CD14-positive monocyte (primary cell): ENCODE measurements around the gene HCFC2. TPM values are rescaled to one million over a fixed set of nuclear protein-coding genes. Genes with fewer than 3 reads are reported as not detected.

ENCODE experiments used
- DNase-seq, 3 donors: peaks; one replicate each; pipeline ENCODE4 v3.0.0-alpha.2; 2011 to 2022
- H2AFZ ChIP-seq: 2 replicates; pipeline ENCODE4 v1.6.0; 2012; ENCODE audit warnings: mild to moderate bottlenecking, low read depth, low read length, inconsistent platforms; ENCODE audit not compliant: insufficient read depth, poor library complexity, severe bottlenecking
- H3K27ac ChIP-seq, 2 donors: 1 replicate in 1 of 2; 2 replicates in 1 of 2; pipeline ENCODE4 v1.5.1; 2012 to 2013; ENCODE audit warnings: low read length in 2 of 2, control low read depth in 1 of 2, inconsistent platforms in 1 of 2, low read depth in 1 of 2, mild to moderate bottlenecking in 1 of 2
- H3K27me3 ChIP-seq, 2 donors: one replicate each; pipeline versions ENCODE4 v1.6.0 to v1.6.1; 2011 to 2013; ENCODE audit warnings: low read length in 2 of 2; ENCODE audit not compliant: control insufficient read depth in 2 of 2, insufficient read depth in 2 of 2
- H3K36me3 ChIP-seq, 2 donors: replicated peaks in 1 of 2; 1 replicate in 1 of 2; 2 replicates in 1 of 2; pipeline versions ENCODE4 v1.5.1 to v1.6.1; 2012 to 2013; ENCODE audit warnings: low read length in 2 of 2, control low read depth in 1 of 2, inconsistent platforms in 1 of 2, mild to moderate bottlenecking in 1 of 2; ENCODE audit not compliant: insufficient read depth in 2 of 2, control insufficient read depth in 1 of 2
- H3K4me1 ChIP-seq, 2 donors: 1 replicate in 1 of 2; 2 replicates in 1 of 2; pipeline versions ENCODE4 v1.5.1 to v1.6.1; 2012 to 2013; ENCODE audit warnings: low read length in 2 of 2, control low read depth in 1 of 2, inconsistent platforms in 1 of 2, mild to moderate bottlenecking in 1 of 2, moderate library complexity in 1 of 2; ENCODE audit not compliant: insufficient read depth in 2 of 2, control insufficient read depth in 1 of 2
- H3K4me2 ChIP-seq: replicated peaks from 2 replicates; pipeline ENCODE3; 2012; ENCODE audit warnings: low read length, moderate library complexity, mild to moderate bottlenecking; ENCODE audit not compliant: poor library complexity, severe bottlenecking; ENCODE audit errors: extremely low read depth
- H3K4me3 ChIP-seq, 3 experiments: fragments of 200-600 bp in 1 of 3; sonication (generic) in 1 of 3; replicated peaks in 1 of 3; 1 replicate in 2 of 3; 2 replicates in 1 of 3; pipeline ENCODE4 v1.5.1; 2011 to 2013; ENCODE audit warnings: low read length in 3 of 3, mild to moderate bottlenecking in 3 of 3, control low read depth in 2 of 3, low read depth in 2 of 3, inconsistent platforms in 1 of 3, moderate library complexity in 1 of 3
- H3K79me2 ChIP-seq: 2 replicates; pipeline ENCODE4 v1.6.0; 2012; ENCODE audit warnings: mild to moderate bottlenecking, control low read depth, inconsistent platforms, low read length, moderate library complexity; ENCODE audit not compliant: insufficient read depth
- H3K9ac ChIP-seq: 2 replicates; pipeline ENCODE4 v1.6.0; 2017; ENCODE audit warnings: low read length, mild to moderate bottlenecking; ENCODE audit not compliant: insufficient read depth, poor library complexity, severe bottlenecking
- H3K9me3 ChIP-seq, 2 donors: replicated peaks in 1 of 2; 1 replicate in 1 of 2; 2 replicates in 1 of 2; pipeline versions ENCODE4 v1.5.1 to v1.6.1; 2012 to 2013; ENCODE audit warnings: low read length in 2 of 2, control low read depth in 1 of 2; ENCODE audit not compliant: control insufficient read depth in 1 of 2, insufficient read depth in 1 of 2
- H4K20me1 ChIP-seq: 2 replicates; pipeline ENCODE4 v1.6.0; 2012; ENCODE audit warnings: mild to moderate bottlenecking, low read length, control low read depth, moderate library complexity; ENCODE audit not compliant: insufficient read depth
- H3K27ac Mint-ChIP-seq, 7 donors: one replicate each; pipeline ENCODE4 v1.8.0; 2020; ENCODE audit warnings: mild to moderate bottlenecking in 7 of 7, mixed read lengths in 7 of 7, moderate library complexity in 6 of 7, inconsistent platforms in 2 of 7
- H3K27me3 Mint-ChIP-seq, 3 donors: one replicate each; pipeline ENCODE4 v1.8.0; 2021 to 2022; ENCODE audit warnings: low read depth in 3 of 3, mild to moderate bottlenecking in 3 of 3, mixed read lengths in 3 of 3, moderate library complexity in 3 of 3, inconsistent platforms in 1 of 3
- H3K36me3 Mint-ChIP-seq, 2 donors: one replicate each; pipeline ENCODE4 v1.8.0; 2020; ENCODE audit warnings: mixed read lengths in 2 of 2, inconsistent platforms in 1 of 2, mild to moderate bottlenecking in 1 of 2
- H3K4me1 Mint-ChIP-seq: one replicate; pipeline ENCODE4 v1.8.0; 2020; ENCODE audit warnings: mild to moderate bottlenecking, mixed read lengths
- H3K4me3 Mint-ChIP-seq, 2 donors: one replicate each; pipeline ENCODE4 v1.8.0; 2020; ENCODE audit warnings: mild to moderate bottlenecking in 2 of 2, mixed read lengths in 2 of 2, moderate library complexity in 1 of 2
- H3K9me3 Mint-ChIP-seq, 7 donors: one replicate each; pipeline ENCODE4 v1.8.0; 2020 to 2022; ENCODE audit warnings: mixed read lengths in 7 of 7, mild to moderate bottlenecking in 6 of 7, moderate library complexity in 6 of 7, inconsistent platforms in 2 of 7
- CTCF ChIP-seq: fragments of 200-600 bp; IDR thresholded peaks from one replicate; pipeline ENCODE4 v1.8.0; 2022; ENCODE audit warnings: antibody characterized with exemption, mild to moderate bottlenecking
- WGBS: methylation state at CpG from one replicate; pipeline ENCODE4 v1.1.5; 2013; ENCODE audit warnings: missing lambda C conversion rate; ENCODE audit not compliant: insufficient coverage; 5-methylcytosine and 5-hydroxymethylcytosine counted together
- intact Hi-C, 2 donors: fragments of 100-400 bp; cut with micrococcal nuclease; formaldehyde crosslinking; loops; one replicate each; pipeline versions ENCODE4 v1.15.0 to v1.15.1; 2023
- polyA plus RNA-seq, 3 donors: library from polyadenylated mRNA; depleted of rRNA in 1 of 3; unstranded in 2 of 3; stranded (reverse) in 1 of 3; fragments of 300-500 nt in 2 of 3; fragments of >200 nt in 1 of 3; fragmentation: Illumina TruSeq in 2 of 3; gene quantifications; 1 replicate in 2 of 3; 2 replicates in 1 of 3; pipeline ENCODE4 v1.2.3, GENCODE V29; 2012 to 2021

Gene HCFC2
- polyA plus RNA-seq, 3 donors = 3.3 to 8.7 (median 4.3) TPM

GRCh38 chr12:104080764-104081163 lies 16.4 kb downstream of the HCFC2 start:
- TF ChIP-seq CTCF = no peak
- Mint-ChIP-seq H3K4me1 (no peaks in the 10 kb centered on the region), H3K27me3 (peaks cover 0 to 2% (median 1%) of the 10 kb centered on the region in 3 donors), H3K27ac (no peak overlapping the region), H3K4me3 (no peak overlapping the region), H3K36me3 (peaks cover 63 to 70% of the 10 kb centered on the region in 2 donors), H3K9me3 (no peaks in the 10 kb centered on the region)
- no peak overlapping the region for H3K4me3 ChIP-seq
- no peaks in the 10 kb centered on the region for H3K27me3 ChIP-seq
- H3K9ac ChIP-seq = no peak overlapping the region
- intact Hi-C loops = no loop called here
- H3K36me3 ChIP-seq = peaks cover 55 to 77% of the 10 kb centered on the region in 2 donors
- no peak overlapping the region for H3K4me2 ChIP-seq
- H3K9me3 ChIP-seq = no peaks in the 10 kb centered on the region
- H3K27ac ChIP-seq = no peak overlapping the region
- H2AFZ ChIP-seq = no peak overlapping the region
- H4K20me1 ChIP-seq = no peaks in the 10 kb centered on the region
- no CpG with 5 or more reads among the region's 1 CpG for WGBS
- H3K4me1 ChIP-seq = no peaks in the 10 kb centered on the region
- no peak for DNase-seq
- H3K79me2 ChIP-seq = peaks cover 4% of the 10 kb centered on the region

DNA sequence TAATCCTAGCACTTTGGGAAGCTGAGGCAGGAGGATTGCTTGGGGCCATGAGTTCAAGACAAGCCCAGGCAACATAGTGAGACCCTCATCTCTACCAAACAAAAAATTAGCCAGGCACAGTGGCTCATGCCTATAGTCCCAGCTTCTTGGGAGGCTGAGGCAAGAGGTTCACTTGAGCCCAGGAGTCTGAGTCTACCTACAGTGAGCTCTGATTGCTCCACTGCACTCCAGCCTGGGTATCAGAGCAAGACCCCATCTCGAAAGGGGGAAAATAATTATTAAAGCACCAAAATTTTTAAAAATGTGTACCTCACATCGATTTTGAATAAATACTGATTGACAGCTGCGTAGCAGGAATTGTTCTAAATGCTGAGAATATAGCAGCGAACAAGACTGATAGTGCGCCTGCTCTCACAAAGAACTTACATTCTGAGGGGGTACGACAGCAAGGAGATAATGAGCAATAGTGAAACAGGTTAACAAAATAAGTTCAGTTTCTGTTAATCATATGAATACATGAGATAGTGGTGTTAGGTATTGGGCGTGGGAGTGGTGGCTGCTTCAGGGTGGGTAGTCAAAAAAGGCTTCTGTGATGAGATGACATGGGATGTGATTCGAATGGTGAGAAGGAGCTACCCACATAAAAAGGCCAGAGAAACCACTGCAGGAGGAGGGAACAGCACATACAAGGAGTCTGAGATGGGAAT lies 19.6 kb downstream of the HCFC2 start:
- H3K36me3 ChIP-seq = peaks cover 72 to 95% of the 10 kb centered on the region in 2 donors
- intact Hi-C loops = no loop called here
- no peaks in the 10 kb centered on the region for H3K27me3 ChIP-seq
- no peaks in the 10 kb centered on the region for H3K9me3 Mint-ChIP-seq
- no peak overlapping the region for H3K27ac ChIP-seq
- no peak for DNase-seq
- no peak overlapping the region for H3K4me3 Mint-ChIP-seq
- H3K79me2 ChIP-seq = no peaks in the 10 kb centered on the region
- H3K9me3 ChIP-seq = no peaks in the 10 kb centered on the region
- no peaks in the 10 kb centered on the region for H3K4me1 ChIP-seq
- WGBS = 96% methylated on average over 8 of the region's 8 CpGs
- H4K20me1 ChIP-seq = no peaks in the 10 kb centered on the region
- no peaks in the 10 kb centered on the region for H3K27me3 Mint-ChIP-seq
- no peak overlapping the region for H2AFZ ChIP-seq
- no peak overlapping the region for H3K27ac Mint-ChIP-seq
- no peak overlapping the region for H3K9ac ChIP-seq
- no peaks in the 10 kb centered on the region for H3K4me1 Mint-ChIP-seq
- H3K36me3 Mint-ChIP-seq = peaks cover 63 to 66% of the 10 kb centered on the region in 2 donors
- no peak overlapping the region for H3K4me2 ChIP-seq
- no peak overlapping the region for H3K4me3 ChIP-seq
- no peak for TF ChIP-seq CTCF
